IMR-90 (cell line): ENCODE measurements around the gene NPPC. TPM values are rescaled to one million over a fixed set of nuclear protein-coding genes. Genes with fewer than 3 reads are reported as not detected.

ENCODE experiments used
- ATAC-seq: fragments of 200-7000 bp; cut with Tn5 transposase; 2 replicates; pipeline ENCODE4 v1.9.1; 2020; ENCODE audit warnings: low read depth, mild to moderate bottlenecking, moderate library complexity
- BruUV-seq: library from RNA; stranded (reverse); fragments of 400-500 nt; replicated peaks from 2 replicates; lab custom pipeline; 2021; lab: Mats Ljungman, UMichigan
- CTCF ChIA-PET: fragments of 300-600 bp; formaldehyde crosslinking; extraction: SDS; loops from one replicate; lab custom pipeline; 2021; ENCODE audit warnings: antibody characterized with exemption; lab: Yijun Ruan, JAX
- POLR2A ChIA-PET: fragments of 300-600 bp; sonication (Branson Sonifier 250); formaldehyde crosslinking; loops from one replicate; lab custom pipeline; 2022; ENCODE audit warnings: antibody characterized with exemption; ENCODE audit not compliant: unreplicated experiment; lab: Charles Lee
- DNase-seq: peaks from one replicate; pipeline ENCODE4 v3.0.0; 2013
- H2AFZ ChIP-seq: replicated peaks from 2 replicates; pipeline ENCODE3; 2013; ENCODE audit warnings: low read length, mild to moderate bottlenecking; ENCODE audit not compliant: poor library complexity
- H2AK5ac ChIP-seq: 2 replicates; pipeline ENCODE4 v1.6.1; 2013; ENCODE audit warnings: low read depth, low read length, inconsistent platforms
- H2AK9ac ChIP-seq: replicated peaks from 2 replicates; pipeline ENCODE3; 2013; ENCODE audit warnings: mild to moderate bottlenecking, low read depth, low read length, moderate library complexity; ENCODE audit not compliant: poor library complexity
- H2BK120ac ChIP-seq: 2 replicates; pipeline ENCODE4 v1.6.1; 2013; ENCODE audit warnings: low read depth, low read length, inconsistent platforms
- H2BK15ac ChIP-seq: 3 replicates; pipeline ENCODE4 v1.6.1; 2013; ENCODE audit warnings: low read depth, low read length, inconsistent platforms
- H2BK20ac ChIP-seq: 2 replicates; pipeline ENCODE4 v1.6.1; 2013; ENCODE audit warnings: low read depth, mild to moderate bottlenecking, inconsistent platforms, low read length, moderate library complexity
- H2BK5ac ChIP-seq: 2 replicates; pipeline ENCODE4 v1.6.1; 2013; ENCODE audit warnings: mild to moderate bottlenecking, low read depth, low read length, inconsistent platforms; ENCODE audit not compliant: poor library complexity, severe bottlenecking
- H3K14ac ChIP-seq: replicated peaks from 2 replicates; pipeline ENCODE4 v1.6.1; 2013; ENCODE audit warnings: low read depth, low read length, inconsistent platforms
- H3K18ac ChIP-seq: 2 replicates; pipeline ENCODE4 v1.6.1; 2013; ENCODE audit warnings: low read depth, low read length, control low read depth
- H3K23ac ChIP-seq: 2 replicates; pipeline ENCODE4 v1.6.1; 2013; ENCODE audit warnings: low read depth, low read length, inconsistent platforms
- H3K27ac ChIP-seq: 2 replicates; pipeline ENCODE4 v1.5.1; 2013; ENCODE audit warnings: mild to moderate bottlenecking, control low read depth, low read length; ENCODE audit not compliant: insufficient read depth
- H3K27me3 ChIP-seq: 2 replicates; pipeline ENCODE4 v1.6.1; 2013; ENCODE audit warnings: low read length; ENCODE audit not compliant: control insufficient read depth, insufficient read depth
- H3K36me3 ChIP-seq: 2 replicates; pipeline ENCODE4 v1.6.1; 2013; ENCODE audit warnings: low read length, mixed read lengths; ENCODE audit not compliant: control insufficient read depth, insufficient read depth
- H3K4ac ChIP-seq: 2 replicates; pipeline ENCODE4 v1.6.1; 2013; ENCODE audit warnings: low read depth, low read length, inconsistent platforms
- H3K4me1 ChIP-seq: 2 replicates; pipeline ENCODE4 v1.6.1; 2013; ENCODE audit warnings: low read length, mixed read lengths; ENCODE audit not compliant: control insufficient read depth, insufficient read depth
- H3K4me2 ChIP-seq: 2 replicates; pipeline ENCODE4 v1.6.1; 2013; ENCODE audit warnings: low read depth, mild to moderate bottlenecking, control low read depth, low read length, moderate library complexity
- H3K4me3 ChIP-seq: 2 replicates; pipeline ENCODE4 v1.5.1; 2013; ENCODE audit warnings: low read depth, mild to moderate bottlenecking, control low read depth, low read length, moderate library complexity; ENCODE audit not compliant: insufficient read depth
- H3K56ac ChIP-seq: 2 replicates; pipeline ENCODE4 v1.6.1; 2013; ENCODE audit warnings: low read length, inconsistent platforms; ENCODE audit not compliant: insufficient read depth; ENCODE audit errors: extremely low read depth
- H3K79me1 ChIP-seq, 2 experiments: 2 replicates each; pipeline ENCODE4 v1.6.1; 2013; ENCODE audit warnings: low read length in 2 of 2, inconsistent platforms in 1 of 2, low read depth in 1 of 2
- H3K9ac ChIP-seq: 2 replicates; pipeline ENCODE4 v1.6.1; 2013; ENCODE audit warnings: low read depth, low read length, control low read depth
- H3K9me1 ChIP-seq: 2 replicates; pipeline ENCODE4 v1.6.1; 2013; ENCODE audit warnings: low read length, inconsistent platforms; ENCODE audit not compliant: insufficient read depth
- H3K9me3 ChIP-seq: 2 replicates; pipeline ENCODE4 v1.6.1; 2013; ENCODE audit warnings: low read length; ENCODE audit not compliant: control insufficient read depth, insufficient read depth
- H4K20me1 ChIP-seq: 2 replicates; pipeline ENCODE4 v1.6.1; 2013; ENCODE audit warnings: low read length, inconsistent platforms; ENCODE audit not compliant: insufficient read depth
- H4K5ac ChIP-seq: 2 replicates; pipeline ENCODE4 v1.6.1; 2013; ENCODE audit warnings: mild to moderate bottlenecking, low read depth, low read length, control low read depth
- H4K8ac ChIP-seq, 2 experiments: 2 replicates each; pipeline ENCODE4 v1.6.1; 2013; ENCODE audit warnings: low read depth in 2 of 2, low read length in 2 of 2, control low read depth in 1 of 2, inconsistent platforms in 1 of 2
- H4K91ac ChIP-seq: 2 replicates; pipeline ENCODE4 v1.6.1; 2013; ENCODE audit warnings: low read depth, low read length, inconsistent platforms; ENCODE audit not compliant: insufficient read depth
- MAZ ChIP-seq: IDR thresholded peaks from 2 replicates; pipeline ENCODE4 v1.6.1; 2012; ENCODE audit warnings: low read depth, mild to moderate bottlenecking, low read length, improper control_type of control experiment, moderate library complexity, borderline replicate concordance
- WGBS, 2 experiments: methylation state at CpG; one replicate each; pipeline versions ENCODE4 v1.1.5 to v1.1.7; 2013; ENCODE audit warnings: missing lambda C conversion rate in 2 of 2; ENCODE audit not compliant: insufficient read length in 1 of 2; ENCODE audit errors: extremely low coverage in 2 of 2; 5-methylcytosine and 5-hydroxymethylcytosine counted together
- dilution Hi-C: fragments of 300-500 bp; cut with HindIII; formaldehyde crosslinking; loops from one replicate; pipeline ENCODE4 v1.14.3; 2018; ENCODE audit warnings: low sequenced_read_pairs; ENCODE audit not compliant: unreplicated experiment
- in situ Hi-C: fragments of 300-500 bp; cut with MboI; formaldehyde crosslinking; loops from 3 replicates; pipeline ENCODE4 v1.14.3; 2019; ENCODE audit warnings: low sequenced_read_pairs, inconsistent platforms, mixed read lengths
- intact Hi-C: fragments of 100-400 bp; cut with micrococcal nuclease; formaldehyde crosslinking; loops from 2 replicates; pipeline ENCODE4 v1.10.0; 2022
- polyA plus RNA-seq, 3 experiments: library from polyadenylated mRNA; depleted of rRNA; stranded (reverse); fragments of >200 nt; gene quantifications; 2 replicates each; pipeline ENCODE4 v1.2.3, GENCODE V29; 2012; ENCODE audit warnings: low replicate concordance in 1 of 3
- total RNA-seq: library from RNA; depleted of rRNA; stranded (reverse); fragments of >200 nt; gene quantifications from 2 replicates; pipeline ENCODE4 v1.2.3, GENCODE V29; 2012

The NPPC gene
- total and polyA plus RNA-seq, 2 of the 4 experiments (the other 2 are of a cell fraction), result 0.22 to 0.36 TPM

DNA sequence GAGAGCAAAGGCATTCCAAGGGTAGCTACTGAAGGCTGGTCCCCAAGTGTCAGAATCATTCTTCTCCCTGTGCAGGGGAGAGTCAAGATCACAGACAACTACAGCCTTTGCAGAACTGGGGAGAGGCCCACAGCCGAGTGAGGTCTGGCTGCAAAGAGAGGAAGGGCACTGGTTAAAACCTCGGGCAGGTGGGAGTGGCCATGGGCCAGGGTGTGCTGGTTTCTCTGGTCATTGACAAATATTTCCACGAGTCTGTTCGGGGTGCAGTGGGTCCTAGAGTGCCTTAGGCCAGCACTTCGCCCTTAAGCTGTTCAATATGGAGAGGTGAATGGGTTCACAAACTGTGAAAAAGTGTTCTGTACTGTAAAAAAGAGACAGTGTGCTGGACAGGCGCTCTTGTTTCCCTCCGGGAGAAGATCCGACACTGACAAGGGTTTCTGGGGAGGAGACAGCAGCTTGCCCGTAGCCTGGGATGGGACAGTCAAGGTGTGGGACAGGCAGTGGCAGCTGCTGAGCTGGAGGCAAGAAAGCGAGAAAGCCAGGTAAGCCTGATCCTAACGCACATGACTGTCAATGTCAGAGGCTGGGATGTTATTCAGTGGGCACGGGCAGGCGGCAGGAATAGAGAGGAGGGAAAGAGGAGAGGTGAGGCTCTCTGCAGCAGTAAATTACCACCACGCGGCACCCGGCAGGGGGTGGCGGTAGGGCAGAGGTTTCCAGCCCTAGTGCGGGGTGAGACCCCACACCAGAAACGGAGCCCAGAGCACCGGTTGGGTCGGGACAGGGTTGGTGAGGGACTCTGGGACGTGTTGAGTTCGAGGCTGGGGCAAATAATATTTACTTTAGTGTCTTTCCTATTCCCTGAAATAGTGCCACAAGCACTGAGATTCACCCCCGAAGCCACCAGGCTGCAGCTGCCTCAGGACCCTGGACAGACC lies 2.0 kb downstream of the NPPC start:
- dilution Hi-C loops, result no loop called here
- no peaks in the 10 kb centered on the region for H3K9me1 ChIP-seq
- H3K18ac ChIP-seq, result no peak overlapping the region
- no peaks in the 10 kb centered on the region for H3K36me3 ChIP-seq
- no peak overlapping the region for H3K14ac ChIP-seq
- no peak for DNase-seq
- intact Hi-C loops, result loop anchor here (2.0 kb wide), 1 partner anchor 215 kb away; no protein-coding TSS in a partner anchor
- ChIA-PET CTCF (interaction anchor here (1.3 to 3.7 kb wide), 2 partner anchors 10 to 218 kb away, joined by 3 to 34 read pairs; no protein-coding TSS in a partner anchor), POLR2A (no interaction called here)
- no peak overlapping the region for H2BK15ac ChIP-seq
- H3K23ac ChIP-seq, result no peak overlapping the region
- 0 out of 2 replicates have a peak, but pooled peaks cover 3% of the 10 kb centered on the region for H4K20me1 ChIP-seq
- no peak overlapping the region for H3K4me3 ChIP-seq
- ATAC-seq, result no peak
- H2AFZ ChIP-seq, result peak overlapping the region; percentile 83
- no peak overlapping the region for H3K27ac ChIP-seq
- in situ Hi-C loops, result no loop called here
- no peak overlapping the region for H4K5ac ChIP-seq
- H4K91ac ChIP-seq, result no peak overlapping the region
- H2AK9ac ChIP-seq, result peak overlapping the region; percentile 25
- H3K9me3 ChIP-seq, result no peaks in the 10 kb centered on the region
- no TSS peak for BruUV-seq
- no peak overlapping the region for H3K56ac ChIP-seq
- no peak overlapping the region for H3K9ac ChIP-seq
- no peak overlapping the region for H2BK20ac ChIP-seq
- H3K4ac ChIP-seq, result no peak overlapping the region
- H3K79me1 ChIP-seq, result no peaks in the 10 kb centered on the region
- no peak for TF ChIP-seq MAZ
- no peak overlapping the region for H2BK120ac ChIP-seq
- no peak overlapping the region for H3K4me2 ChIP-seq
- H3K27me3 ChIP-seq, result peaks cover 60% of the 10 kb centered on the region
- no peak overlapping the region for H2BK5ac ChIP-seq
- H4K8ac ChIP-seq, result no peak overlapping the region
- H2AK5ac ChIP-seq, result no peak overlapping the region
- H3K4me1 ChIP-seq, result peaks cover 5% of the 10 kb centered on the region
- 68% methylated on average over 9 of the region's 24 CpGs; no CpG with 5 or more reads in 1 of the 2 experiments for WGBS, 2 experiments
